GM20000 (cell line): Measurements from ENCODE around the gene KCNIP2.

ENCODE experiments used
- DNase-seq: peaks from one replicate; pipeline ENCODE4 v3.0.0; 2012; ENCODE audit warnings: low spot score
- CTCF ChIP-seq: IDR thresholded peaks from 2 replicates; pipeline ENCODE4 v1.5.1; 2012; ENCODE audit warnings: mild to moderate bottlenecking, control low read depth; ENCODE audit errors: extremely low read depth, missing control alignments

The KCNIP2 gene

DNA sequence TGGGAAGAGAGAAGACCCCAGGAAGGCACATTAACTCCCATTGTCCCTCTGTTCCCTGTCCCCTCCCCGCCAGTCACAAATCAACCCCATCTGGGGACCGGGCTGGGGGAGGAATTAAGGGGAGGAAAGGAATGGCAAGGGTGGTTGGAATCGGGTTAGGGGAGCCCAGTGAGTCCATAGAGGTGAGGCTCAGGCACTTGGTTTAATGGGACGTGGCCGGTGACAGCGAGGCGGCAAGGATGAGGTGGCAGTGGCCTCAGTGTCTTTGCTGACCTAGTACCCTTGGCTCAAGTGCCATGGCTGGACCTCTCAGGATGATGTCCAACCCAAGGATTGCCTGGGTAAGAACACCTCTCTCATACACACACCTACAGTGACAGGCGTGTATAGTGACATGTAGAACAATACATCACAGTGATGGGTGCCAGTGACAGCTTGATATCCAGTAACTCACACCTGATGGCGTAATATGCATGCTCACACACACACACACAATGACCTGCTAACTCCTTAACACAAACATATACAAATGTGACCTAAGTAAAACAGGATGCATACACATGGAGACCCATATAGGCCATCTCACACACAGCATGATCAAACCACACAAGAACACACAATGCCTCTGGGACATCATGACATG, 12.3 kb downstream of the KCNIP2 start:
- no peak for TF ChIP-seq CTCF
- no peak for DNase-seq

- peak; percentile 91 for DNase-seq
- TF ChIP-seq CTCF, result no peak
Observed at GRCh38 chr10:101830322-101831168, 13.1 kb downstream of the KCNIP2 start.

DNA sequence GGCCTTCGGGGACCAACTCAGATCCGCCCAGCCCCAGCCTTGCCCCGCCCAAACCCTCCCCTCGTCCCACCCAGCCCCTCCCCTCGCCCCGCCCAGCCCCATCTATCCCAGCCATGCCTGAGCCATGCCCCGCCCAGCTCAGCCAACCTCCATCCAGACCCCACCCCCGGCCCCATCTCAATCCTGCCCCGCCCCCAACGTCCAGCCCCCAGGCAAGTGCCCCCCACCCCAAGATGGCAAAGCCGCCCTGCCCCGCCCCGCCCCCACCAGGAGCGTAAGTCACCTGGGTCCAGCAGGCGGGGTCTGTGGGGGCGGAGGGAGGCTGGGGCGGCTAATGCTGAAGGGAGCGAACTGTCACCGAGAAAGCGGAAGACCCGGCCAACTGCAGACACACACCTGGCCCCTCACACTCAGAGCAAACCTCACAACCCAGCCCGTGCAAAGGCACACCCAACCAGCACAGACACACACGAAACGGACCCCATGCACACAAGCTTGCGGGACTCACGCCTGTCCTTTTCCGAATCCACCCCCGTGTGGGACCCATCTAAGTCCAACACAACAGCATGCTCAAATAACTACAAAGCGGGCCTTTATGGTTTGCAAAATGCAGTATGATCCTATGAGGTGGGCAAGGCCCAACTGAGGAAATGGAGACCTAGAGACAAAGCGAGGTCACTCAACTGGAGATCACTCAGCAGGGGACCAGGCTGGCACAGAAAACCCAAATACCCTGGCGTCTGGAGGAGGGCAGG, 13.9 kb downstream of the KCNIP2 start:
- peak; percentile 94 for DNase-seq
- TF ChIP-seq CTCF, result no peak

GRCh38 chr10:101828766-101829551, 14.6 kb downstream of the KCNIP2 start:
- peak; percentile 4 for DNase-seq
- no peak for TF ChIP-seq CTCF

GRCh38 chr10:101827919-101828600, 15.5 kb downstream of the KCNIP2 start:
- no peak for TF ChIP-seq CTCF
- DNase-seq, result peak; percentile 3

- DNase-seq, result peak; percentile 2
- no peak for TF ChIP-seq CTCF
Observed at GRCh38 chr10:101826852-101827434, 16.7 kb downstream of the KCNIP2 start.
